MM.1S (cell line): ENCODE results near the gene LIF.

ENCODE experiments used
- DNase-seq: peaks from one replicate; pipeline ENCODE4 v3.0.0-alpha.2; 2015
- H2AFZ ChIP-seq: fragments of 300-600 bp; sonication (generic); 2 replicates; pipeline ENCODE4 v1.6.0; 2016; ENCODE audit warnings: antibody characterized with exemption, low read length
- H3F3A ChIP-seq: fragments of 300-600 bp; sonication (generic); 2 replicates; pipeline ENCODE4 v1.6.1; 2016; ENCODE audit warnings: mild to moderate bottlenecking, antibody characterized with exemption, low read length, moderate library complexity, mixed read lengths; ENCODE audit not compliant: insufficient read depth
- H3K27ac ChIP-seq: fragments of 300-600 bp; sonication (generic); 2 replicates; pipeline ENCODE4 v1.5.1; 2016; ENCODE audit warnings: mild to moderate bottlenecking, low read length
- H3K27me3 ChIP-seq: fragments of 300-600 bp; sonication (generic); replicated peaks from 2 replicates; pipeline ENCODE4 v1.6.0; 2016; ENCODE audit warnings: low read length; ENCODE audit not compliant: insufficient read depth
- H3K36me3 ChIP-seq: fragments of 300-600 bp; sonication (generic); replicated peaks from 2 replicates; pipeline ENCODE4 v1.6.1; 2016; ENCODE audit warnings: mild to moderate bottlenecking, low read length, mixed read lengths; ENCODE audit not compliant: insufficient read depth
- H3K4me1 ChIP-seq: fragments of 300-600 bp; sonication (generic); 2 replicates; pipeline ENCODE4 v1.6.1; 2016; ENCODE audit warnings: low read length, mixed read lengths
- H3K4me2 ChIP-seq: fragments of 300-600 bp; sonication (generic); 2 replicates; pipeline ENCODE4 v1.6.0; 2016; ENCODE audit warnings: low read depth, low read length
- H3K4me3 ChIP-seq: fragments of 300-600 bp; sonication (generic); 2 replicates; pipeline ENCODE4 v1.5.1; 2016; ENCODE audit warnings: low read length, mixed read lengths
- H3K79me2 ChIP-seq: fragments of 300-600 bp; sonication (generic); 2 replicates; pipeline ENCODE4 v1.6.1; 2016; ENCODE audit warnings: mixed run types, low read length, mixed read lengths
- H3K9ac ChIP-seq: fragments of 300-600 bp; sonication (generic); 2 replicates; pipeline ENCODE4 v1.6.1; 2016; ENCODE audit warnings: low read length, mixed read lengths
- H3K9me2 ChIP-seq: fragments of 300-600 bp; sonication (generic); replicated peaks from 2 replicates; pipeline ENCODE4 v1.6.1; 2016; ENCODE audit warnings: mild to moderate bottlenecking, low read length, mixed read lengths; ENCODE audit not compliant: insufficient read depth
- H3K9me3 ChIP-seq: fragments of 300-600 bp; sonication (generic); replicated peaks from 2 replicates; pipeline ENCODE4 v1.6.1; 2016; ENCODE audit warnings: mild to moderate bottlenecking, low read length, mixed read lengths; ENCODE audit not compliant: insufficient read depth
- H4K20me1 ChIP-seq: fragments of 300-600 bp; sonication (generic); 2 replicates; pipeline ENCODE4 v1.6.1; 2016; ENCODE audit warnings: mild to moderate bottlenecking, low read length, moderate library complexity, mixed read lengths; ENCODE audit not compliant: insufficient read depth
- EZH2 ChIP-seq: fragments of 300-600 bp; sonication (generic); optimal IDR thresholded peaks from 2 replicates; pipeline ENCODE3; 2017; ENCODE audit warnings: low read depth, mild to moderate bottlenecking, antibody characterized with exemption, low read length, mixed read lengths
- EZH2phosphoT487 ChIP-seq: fragments of 300-600 bp; sonication (generic); IDR thresholded peaks from 2 replicates; pipeline ENCODE4 v1.6.1; 2018; ENCODE audit warnings: antibody characterized with exemption, low read length
- TF ChIP-seq, protein P1 (sequence below): fragments of 300-600 bp; sonication (generic); IDR thresholded peaks from 2 replicates; pipeline ENCODE4 v1.5.1; 2016; ENCODE audit warnings: antibody characterized with exemption, low read length, mixed read lengths

Gene LIF

DNA sequence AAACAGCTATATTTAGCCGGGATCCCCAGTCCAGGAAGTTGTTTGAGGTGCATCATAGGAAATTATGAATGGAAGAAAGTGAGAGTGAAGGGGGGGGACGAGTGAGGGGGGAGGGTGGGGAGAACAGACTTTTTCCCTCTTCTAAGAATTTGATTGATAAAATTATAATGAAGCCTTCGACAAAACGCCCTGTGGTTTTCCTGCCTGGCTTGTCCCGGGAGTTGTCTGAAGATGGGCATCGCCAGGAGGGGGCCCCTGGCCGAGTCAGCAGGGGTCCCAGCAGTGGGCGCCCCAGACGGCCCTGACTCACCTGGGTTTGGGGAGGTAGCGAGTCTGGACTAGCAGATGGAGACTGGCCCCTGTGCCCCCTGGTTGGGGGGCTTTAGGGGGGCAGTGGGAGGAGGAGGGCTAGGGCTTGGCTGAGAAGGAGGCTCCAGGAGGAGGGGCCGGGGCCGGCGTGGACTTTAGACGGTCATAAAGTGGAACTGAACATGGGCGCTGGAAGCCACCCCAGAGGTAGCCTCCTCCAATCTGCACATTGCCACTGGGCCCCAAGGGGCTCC lies 336 bp upstream of the LIF start:
- Histone ChIP-seq H3K4me2 (peak overlapping the region; percentile 97), H3K9me2 (no peaks in the 10 kb centered on the region), H3K79me2 (no peaks in the 10 kb centered on the region), H4K20me1 (peaks cover 3% of the 10 kb centered on the region; the same call in 1 of the 2 replicates), H3K9ac (no peak overlapping the region), H3K36me3 (no peaks in the 10 kb centered on the region), H3K4me3 (peak overlapping the region; percentile 65; the same call in 1 of the 2 replicates), H3K27ac (no peak overlapping the region), H3K9me3 (no peaks in the 10 kb centered on the region), H3F3A (no peaks in the 10 kb centered on the region), H3K4me1 (no peaks in the 10 kb centered on the region; the same call in 1 of the 2 replicates), H2AFZ (no peak overlapping the region), H3K27me3 (peaks cover 86% of the 10 kb centered on the region)
- no peak for TF ChIP-seq EZH2
- TF ChIP-seq, protein P1, sequence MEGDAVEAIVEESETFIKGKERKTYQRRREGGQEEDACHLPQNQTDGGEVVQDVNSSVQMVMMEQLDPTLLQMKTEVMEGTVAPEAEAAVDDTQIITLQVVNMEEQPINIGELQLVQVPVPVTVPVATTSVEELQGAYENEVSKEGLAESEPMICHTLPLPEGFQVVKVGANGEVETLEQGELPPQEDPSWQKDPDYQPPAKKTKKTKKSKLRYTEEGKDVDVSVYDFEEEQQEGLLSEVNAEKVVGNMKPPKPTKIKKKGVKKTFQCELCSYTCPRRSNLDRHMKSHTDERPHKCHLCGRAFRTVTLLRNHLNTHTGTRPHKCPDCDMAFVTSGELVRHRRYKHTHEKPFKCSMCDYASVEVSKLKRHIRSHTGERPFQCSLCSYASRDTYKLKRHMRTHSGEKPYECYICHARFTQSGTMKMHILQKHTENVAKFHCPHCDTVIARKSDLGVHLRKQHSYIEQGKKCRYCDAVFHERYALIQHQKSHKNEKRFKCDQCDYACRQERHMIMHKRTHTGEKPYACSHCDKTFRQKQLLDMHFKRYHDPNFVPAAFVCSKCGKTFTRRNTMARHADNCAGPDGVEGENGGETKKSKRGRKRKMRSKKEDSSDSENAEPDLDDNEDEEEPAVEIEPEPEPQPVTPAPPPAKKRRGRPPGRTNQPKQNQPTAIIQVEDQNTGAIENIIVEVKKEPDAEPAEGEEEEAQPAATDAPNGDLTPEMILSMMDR = no peak
- TF ChIP-seq EZH2phosphoT487 = no peak
- no peak for DNase-seq

DNA sequence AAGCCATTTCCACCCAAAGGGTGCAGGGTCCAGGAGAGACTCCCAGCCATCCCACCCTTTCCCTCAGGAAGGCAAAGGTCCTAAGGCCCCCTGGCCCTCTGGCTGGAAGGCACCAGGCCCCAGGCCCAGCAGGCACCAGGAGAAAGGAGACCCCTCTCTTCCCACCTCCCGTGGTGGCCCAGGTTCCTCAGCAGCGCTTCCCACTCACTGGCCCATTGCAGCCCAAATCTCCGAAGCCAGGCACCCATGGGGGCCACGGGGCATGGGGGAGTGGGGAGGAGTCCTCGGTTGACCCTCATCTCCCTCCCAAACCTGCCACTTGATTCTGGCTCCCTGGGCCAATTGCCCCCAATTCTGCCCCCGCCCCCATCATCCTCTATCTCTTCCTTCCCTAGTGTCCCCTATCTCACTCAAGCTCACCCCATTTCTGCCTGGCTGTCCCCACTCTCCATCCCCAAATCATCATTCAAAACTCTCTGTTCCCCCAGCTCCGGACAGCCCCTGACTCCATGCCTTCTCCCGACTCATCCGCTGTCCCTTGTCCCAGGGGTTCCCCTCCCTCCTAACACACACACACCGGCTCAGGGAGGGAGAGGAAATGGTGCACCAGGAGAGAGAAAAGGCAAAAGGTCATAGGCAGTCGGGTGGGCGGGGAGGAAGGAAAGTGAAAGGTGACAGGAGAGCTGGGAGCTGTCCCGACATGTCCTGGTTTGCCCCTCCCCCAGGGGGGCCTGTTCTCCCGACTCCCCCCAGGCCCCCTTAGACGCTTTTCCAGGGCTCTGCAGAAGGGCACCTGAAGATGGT lies 1.2 kb downstream of the LIF start:
- peaks cover 4% of the 10 kb centered on the region; the same call in 1 of the 2 replicates for H3K4me1 ChIP-seq
- no peak for DNase-seq
- peak overlapping the region; percentile 65 for H3K4me3 ChIP-seq
- H3K79me2 ChIP-seq = no peaks in the 10 kb centered on the region
- H3K9ac ChIP-seq = no peak overlapping the region
- peak overlapping the region; percentile 97 for H3K4me2 ChIP-seq
- no peak for TF ChIP-seq EZH2phosphoT487
- TF ChIP-seq, protein P1 = no peak
- no peak for TF ChIP-seq EZH2
- H3F3A ChIP-seq = no peaks in the 10 kb centered on the region; the same call in 1 of the 2 replicates
- H3K9me3 ChIP-seq = no peaks in the 10 kb centered on the region
- H3K27me3 ChIP-seq = peaks cover 76% of the 10 kb centered on the region
- no peak overlapping the region for H3K27ac ChIP-seq
- no peaks in the 10 kb centered on the region for H3K36me3 ChIP-seq
- no peaks in the 10 kb centered on the region for H3K9me2 ChIP-seq
- peaks cover 3% of the 10 kb centered on the region; the same call in 1 of the 2 replicates for H4K20me1 ChIP-seq
- H2AFZ ChIP-seq = no peak overlapping the region

GRCh38 chr22:30244641-30245040 lies 1.9 kb downstream of the LIF start:
- no peak for DNase-seq
- no peak overlapping the region for H3K4me2 ChIP-seq
- H3K9me3 ChIP-seq = no peaks in the 10 kb centered on the region
- TF ChIP-seq, protein P1 = no peak
- TF ChIP-seq EZH2phosphoT487 = no peak
- TF ChIP-seq EZH2 = no peak
- peaks cover 4% of the 10 kb centered on the region; the same call in 1 of the 2 replicates for H3K4me1 ChIP-seq
- no peaks in the 10 kb centered on the region for H3K36me3 ChIP-seq
- no peak overlapping the region for H2AFZ ChIP-seq
- peaks cover 3% of the 10 kb centered on the region; the same call in 1 of the 2 replicates for H4K20me1 ChIP-seq
- H3K9me2 ChIP-seq = no peaks in the 10 kb centered on the region
- H3K4me3 ChIP-seq = no peak overlapping the region
- no peaks in the 10 kb centered on the region; the same call in 1 of the 2 replicates for H3F3A ChIP-seq
- no peak overlapping the region for H3K27ac ChIP-seq
- peaks cover 69% of the 10 kb centered on the region for H3K27me3 ChIP-seq
- H3K79me2 ChIP-seq = no peaks in the 10 kb centered on the region
- no peak overlapping the region for H3K9ac ChIP-seq
